ENCODE measurements around the gene CCSER1.

CCSER1 gene

GRCh38 chr4:90171491-90171890 lies 44.3 kb downstream of the CCSER1 start:
- TF ChIP-seq, protein P1, sequence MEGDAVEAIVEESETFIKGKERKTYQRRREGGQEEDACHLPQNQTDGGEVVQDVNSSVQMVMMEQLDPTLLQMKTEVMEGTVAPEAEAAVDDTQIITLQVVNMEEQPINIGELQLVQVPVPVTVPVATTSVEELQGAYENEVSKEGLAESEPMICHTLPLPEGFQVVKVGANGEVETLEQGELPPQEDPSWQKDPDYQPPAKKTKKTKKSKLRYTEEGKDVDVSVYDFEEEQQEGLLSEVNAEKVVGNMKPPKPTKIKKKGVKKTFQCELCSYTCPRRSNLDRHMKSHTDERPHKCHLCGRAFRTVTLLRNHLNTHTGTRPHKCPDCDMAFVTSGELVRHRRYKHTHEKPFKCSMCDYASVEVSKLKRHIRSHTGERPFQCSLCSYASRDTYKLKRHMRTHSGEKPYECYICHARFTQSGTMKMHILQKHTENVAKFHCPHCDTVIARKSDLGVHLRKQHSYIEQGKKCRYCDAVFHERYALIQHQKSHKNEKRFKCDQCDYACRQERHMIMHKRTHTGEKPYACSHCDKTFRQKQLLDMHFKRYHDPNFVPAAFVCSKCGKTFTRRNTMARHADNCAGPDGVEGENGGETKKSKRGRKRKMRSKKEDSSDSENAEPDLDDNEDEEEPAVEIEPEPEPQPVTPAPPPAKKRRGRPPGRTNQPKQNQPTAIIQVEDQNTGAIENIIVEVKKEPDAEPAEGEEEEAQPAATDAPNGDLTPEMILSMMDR (IDR thresholded peaks at IDR 0.05; ENCODE audit: extremely low read depth, missing control alignments): no peak
- DNase-seq (ENCODE audit: low spot score): no peak

- TF ChIP-seq, protein P1 (IDR thresholded peaks at IDR 0.05; ENCODE audit: extremely low read depth, missing control alignments): no peak
- no peak for DNase-seq (ENCODE audit: low spot score)
Measured at GRCh38 chr4:90174621-90175023, 47.4 kb downstream of the CCSER1 start.

DNA sequence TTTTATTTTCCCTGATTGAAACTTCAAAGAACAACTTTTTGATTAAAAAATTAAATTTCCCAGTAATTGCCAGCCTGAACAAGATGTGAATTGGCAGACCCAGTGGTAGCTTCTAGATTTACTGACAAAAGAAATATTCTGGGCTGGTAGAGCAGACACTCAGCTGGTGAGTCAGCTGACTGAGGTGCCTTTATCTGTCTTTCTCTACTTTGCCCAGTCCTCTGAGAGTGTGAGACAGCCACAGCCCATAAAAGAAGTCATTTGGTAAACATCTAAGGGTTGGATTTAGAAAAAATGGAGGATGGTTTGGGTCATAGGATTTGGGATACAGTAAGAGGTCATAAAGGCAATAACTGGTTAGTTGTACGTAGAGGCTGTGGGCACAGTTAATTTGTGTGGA lies 54.5 kb downstream of the CCSER1 start:
- TF ChIP-seq, protein P1 (IDR thresholded peaks at IDR 0.05; ENCODE audit: extremely low read depth, missing control alignments): no peak
- DNase-seq (ENCODE audit: low spot score): no peak

DNA sequence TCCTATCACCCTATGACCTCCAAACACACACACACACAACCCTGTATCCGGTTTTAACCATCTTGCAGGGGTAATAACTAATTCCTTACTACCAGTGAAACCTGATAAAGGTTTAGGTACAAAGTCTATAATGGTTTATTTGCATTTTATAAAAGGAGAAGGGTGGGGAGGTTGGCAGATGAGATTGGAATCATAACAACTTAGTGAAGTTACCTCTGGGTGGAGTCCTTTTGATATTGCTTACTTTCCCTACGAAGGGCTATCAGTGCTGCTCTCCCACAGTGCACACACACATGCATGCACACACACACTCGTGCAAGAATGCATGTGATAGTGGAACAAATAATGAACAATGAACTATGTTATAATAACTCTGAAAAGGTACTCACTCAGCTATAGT lies 56.1 kb downstream of the CCSER1 start:
- DNase-seq (ENCODE audit: low spot score): no peak
- TF ChIP-seq, protein P1 (IDR thresholded peaks at IDR 0.05; ENCODE audit: extremely low read depth, missing control alignments): no peak

GRCh38 chr4:90184560-90184959 lies 57.4 kb downstream of the CCSER1 start:
- TF ChIP-seq, protein P1 (IDR thresholded peaks at IDR 0.05; ENCODE audit: extremely low read depth, missing control alignments): no peak
- DNase-seq (ENCODE audit: low spot score): no peak

DNA sequence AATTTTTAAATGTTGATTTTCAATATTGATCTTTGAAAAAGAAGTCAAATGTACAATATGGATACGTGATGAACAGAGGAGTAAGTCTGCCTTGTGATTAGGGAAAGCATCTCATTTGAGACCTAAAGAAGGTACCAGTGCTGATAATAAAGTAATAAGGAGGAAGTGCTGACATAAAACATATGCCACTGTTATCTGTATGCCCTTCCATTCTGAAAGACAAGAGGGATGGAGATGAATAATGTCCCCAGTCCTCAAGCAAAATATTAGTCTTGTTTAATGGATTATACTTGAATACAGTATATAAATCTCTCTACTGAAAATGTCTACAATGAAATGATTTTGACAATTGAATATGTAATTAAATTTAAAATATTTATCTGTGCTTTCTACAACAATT lies 58.2 kb downstream of the CCSER1 start:
- TF ChIP-seq, protein P1 (IDR thresholded peaks at IDR 0.05; ENCODE audit: extremely low read depth, missing control alignments): no peak
- DNase-seq (ENCODE audit: low spot score): no peak

GRCh38 chr4:90186229-90186628 lies 59.0 kb downstream of the CCSER1 start:
- no peak for DNase-seq (ENCODE audit: low spot score)
- TF ChIP-seq, protein P1 (IDR thresholded peaks at IDR 0.05; ENCODE audit: extremely low read depth, missing control alignments): no peak
